Caco-2 (cell line): Measurements from ENCODE around the gene MADCAM1. TPM values are rescaled to one million over a fixed set of nuclear protein-coding genes. Genes with fewer than 3 reads are reported as not detected.
A peak's percentile ranks its signal among the peaks of the same experiment; 100 is the strongest.
"Not testable (repeated sequence)": the region's sequence is repeated elsewhere in the genome, so short reads cannot be mapped to it uniquely, and the experiment has no call there.

Source experiments
- BruUV-seq: library from RNA; stranded (reverse); fragments of 400-500 nt; replicated peaks from 2 replicates; lab custom pipeline; 2021; lab: Mats Ljungman, UMichigan
- CTCF ChIA-PET: fragments of 300-600 bp; sonication (Branson Sonifier 250); formaldehyde crosslinking; loops from one replicate; lab custom pipeline; 2022; ENCODE audit warnings: antibody characterized with exemption; lab: Charles Lee
- POLR2A ChIA-PET: fragments of 300-600 bp; sonication (Branson Sonifier 250); formaldehyde crosslinking; loops from one replicate; lab custom pipeline; 2022; ENCODE audit warnings: antibody characterized with exemption; lab: Charles Lee
- DNase-seq, 2 experiments: peaks; one replicate each; pipeline versions ENCODE4 v3.0.0 to v3.0.0-alpha.2; 2020 to 2022
- H3K27me3 ChIP-seq: replicated peaks from 2 replicates; pipeline ENCODE4 v1.6.0; 2011; ENCODE audit warnings: low read length; ENCODE audit not compliant: control insufficient read depth, insufficient read depth
- H3K36me3 ChIP-seq: 2 replicates; pipeline ENCODE4 v1.5.1; 2011; ENCODE audit warnings: low read length; ENCODE audit not compliant: control insufficient read depth, insufficient read depth
- H3K4me1 ChIP-seq: fragments of 250-450 bp; sonication (Bioruptor Pico); 2 replicates; pipeline ENCODE4 v1.5.1; 2020; ENCODE audit warnings: mild to moderate bottlenecking
- H3K4me3 ChIP-seq: 2 replicates; pipeline ENCODE4 v1.5.1; 2011; ENCODE audit warnings: low read depth, mild to moderate bottlenecking, control low read depth, low read length
- H3K9me3 ChIP-seq: fragments of 250-450 bp; sonication (Bioruptor Pico); 2 replicates; pipeline ENCODE4 v1.5.1; 2020; ENCODE audit warnings: mild to moderate bottlenecking, moderate library complexity
- H3K27ac Mint-ChIP-seq: one replicate; pipeline ENCODE4 v1.8.0; 2022; ENCODE audit warnings: mixed read lengths; ENCODE audit not compliant: unreplicated experiment
- H3K27me3 Mint-ChIP-seq: one replicate; pipeline ENCODE4 v1.8.0; 2022; ENCODE audit warnings: mixed read lengths; ENCODE audit not compliant: insufficient read depth, unreplicated experiment
- H3K36me3 Mint-ChIP-seq: one replicate; pipeline ENCODE4 v1.8.0; 2022; ENCODE audit warnings: mild to moderate bottlenecking, mixed read lengths; ENCODE audit not compliant: insufficient read depth, unreplicated experiment
- H3K4me1 Mint-ChIP-seq: one replicate; pipeline ENCODE4 v1.8.0; 2022; ENCODE audit warnings: low read depth, mixed read lengths; ENCODE audit not compliant: unreplicated experiment
- H3K4me3 Mint-ChIP-seq: one replicate; pipeline ENCODE4 v1.8.0; 2022; ENCODE audit warnings: mild to moderate bottlenecking, moderate library complexity, mixed read lengths; ENCODE audit not compliant: unreplicated experiment
- H3K9me3 Mint-ChIP-seq: one replicate; pipeline ENCODE4 v1.8.0; 2022; ENCODE audit warnings: mixed read lengths; ENCODE audit not compliant: unreplicated experiment
- intact Hi-C: fragments of 100-400 bp; cut with micrococcal nuclease; formaldehyde crosslinking; loops from one replicate; pipeline ENCODE4 v1.10.0; 2022; ENCODE audit not compliant: unreplicated experiment
- total RNA-seq: library from RNA; stranded (reverse); gene quantifications from 2 replicates; pipeline ENCODE4 v1.2.3, GENCODE V29; 2022
- TF ChIP-seq, protein P1 (sequence below), 2 experiments: fragments of 200-600 bp in 1 of 2; IDR thresholded peaks; 1 replicate in 1 of 2; 2 replicates in 1 of 2; pipeline versions ENCODE4 v1.5.1 to v1.8.0; 2011 to 2022; ENCODE audit warnings: antibody characterized with exemption in 1 of 2, control low read depth in 1 of 2, inconsistent platforms in 1 of 2, low read depth in 1 of 2, low read length in 1 of 2, mild to moderate bottlenecking in 1 of 2, moderate library complexity in 1 of 2; ENCODE audit not compliant: insufficient read depth in 1 of 2, severe bottlenecking in 1 of 2, unreplicated experiment in 1 of 2

The MADCAM1 gene
- total RNA-seq, 1 experiment from 2014 or later: 0.73 TPM

DNA sequence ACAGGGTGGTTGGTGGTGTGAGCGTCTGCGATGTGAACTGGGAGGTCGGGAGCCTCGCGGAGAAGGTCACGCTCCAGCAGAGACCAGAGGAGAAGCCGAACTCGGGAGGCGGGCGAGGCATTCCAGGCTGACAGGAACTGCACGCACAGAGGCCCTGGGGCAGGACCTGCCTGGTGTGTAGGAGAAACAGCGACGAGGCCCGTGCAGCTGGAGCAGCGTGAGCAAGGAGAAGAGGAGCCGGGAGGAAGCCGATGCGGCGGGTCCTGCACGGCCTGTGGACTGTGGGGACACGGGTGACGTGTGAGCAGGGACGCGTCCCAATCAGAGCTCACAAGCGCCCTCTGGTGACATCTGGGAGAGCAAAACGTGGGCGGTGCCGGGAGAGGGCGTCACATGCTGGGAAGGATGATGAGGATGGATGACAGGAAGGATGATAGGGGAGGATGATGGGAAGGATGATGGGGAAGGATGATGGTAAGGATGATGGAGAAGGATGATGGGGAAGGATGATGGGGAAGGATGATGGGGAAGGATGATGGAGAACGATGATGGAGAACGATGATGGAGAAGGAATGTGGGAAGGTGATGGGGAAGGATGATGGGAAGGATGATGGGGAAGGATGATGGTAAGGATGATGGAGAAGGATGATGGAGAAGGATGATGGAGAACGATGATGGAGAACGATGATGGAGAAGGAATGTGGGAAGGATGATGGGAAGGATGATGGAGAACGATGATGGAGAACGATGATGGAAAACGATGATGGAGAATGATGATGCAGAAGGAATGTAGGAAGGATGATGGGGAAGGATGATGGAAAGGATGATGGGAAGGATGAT is 16.1 kb upstream of the MADCAM1 start:
- H3K4me3 ChIP-seq: no peak overlapping the region

DNA sequence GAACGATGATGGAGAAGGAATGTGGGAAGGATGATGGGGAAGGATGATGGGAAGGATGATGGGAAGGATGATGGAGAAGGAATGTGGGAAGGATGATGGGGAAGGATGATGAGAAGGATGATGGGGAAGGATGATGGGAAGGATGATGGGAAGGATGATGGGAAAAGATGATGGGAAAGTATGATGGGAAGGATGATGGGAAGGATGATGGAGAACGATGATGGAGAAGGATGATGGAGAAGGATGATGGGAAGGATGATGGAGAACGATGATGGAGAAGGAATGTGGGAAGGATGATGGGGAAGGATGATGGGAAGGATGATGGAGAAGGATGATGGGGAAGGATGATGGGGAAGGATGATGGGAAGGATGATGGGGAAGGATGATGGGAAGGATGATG is 15.2 kb upstream of the MADCAM1 start:
- peak overlapping the region; percentile 20 for H3K27ac Mint-ChIP-seq

More for the DNA sequence above, 16.1 kb upstream of the MADCAM1 start:
- no TSS peak for BruUV-seq
- CTCF ChIA-PET: no interaction called here
- peak in 1 of 2 experiments; percentile 57 for DNase-seq
- intact Hi-C loops: no loop called here
- H3K4me1 ChIP-seq: no peaks in the 10 kb centered on the region
- Mint-ChIP-seq H3K27me3 (no peaks in the 10 kb centered on the region), H3K4me3 (peak overlapping the region; percentile 42), H3K9me3 (peaks cover 22% of the 10 kb centered on the region), H3K4me1 (no peaks in the 10 kb centered on the region), H3K36me3 (peaks cover 10% of the 10 kb centered on the region), H3K27ac (peak overlapping the region; percentile 20)
- H3K27me3 ChIP-seq: no peaks in the 10 kb centered on the region
- TF ChIP-seq, protein P1, sequence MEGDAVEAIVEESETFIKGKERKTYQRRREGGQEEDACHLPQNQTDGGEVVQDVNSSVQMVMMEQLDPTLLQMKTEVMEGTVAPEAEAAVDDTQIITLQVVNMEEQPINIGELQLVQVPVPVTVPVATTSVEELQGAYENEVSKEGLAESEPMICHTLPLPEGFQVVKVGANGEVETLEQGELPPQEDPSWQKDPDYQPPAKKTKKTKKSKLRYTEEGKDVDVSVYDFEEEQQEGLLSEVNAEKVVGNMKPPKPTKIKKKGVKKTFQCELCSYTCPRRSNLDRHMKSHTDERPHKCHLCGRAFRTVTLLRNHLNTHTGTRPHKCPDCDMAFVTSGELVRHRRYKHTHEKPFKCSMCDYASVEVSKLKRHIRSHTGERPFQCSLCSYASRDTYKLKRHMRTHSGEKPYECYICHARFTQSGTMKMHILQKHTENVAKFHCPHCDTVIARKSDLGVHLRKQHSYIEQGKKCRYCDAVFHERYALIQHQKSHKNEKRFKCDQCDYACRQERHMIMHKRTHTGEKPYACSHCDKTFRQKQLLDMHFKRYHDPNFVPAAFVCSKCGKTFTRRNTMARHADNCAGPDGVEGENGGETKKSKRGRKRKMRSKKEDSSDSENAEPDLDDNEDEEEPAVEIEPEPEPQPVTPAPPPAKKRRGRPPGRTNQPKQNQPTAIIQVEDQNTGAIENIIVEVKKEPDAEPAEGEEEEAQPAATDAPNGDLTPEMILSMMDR (IDR thresholded peaks at IDR 0.05; ENCODE audit: insufficient read depth in 1 of 2, low read depth in 1 of 2, low read length in 1 of 2, severe bottlenecking in 1 of 2, unreplicated experiment in 1 of 2): peak; percentile 35 to 36
- no peaks in the 10 kb centered on the region for H3K36me3 ChIP-seq
- POLR2A ChIA-PET: no interaction called here
- no peaks in the 10 kb centered on the region for H3K9me3 ChIP-seq

DNA sequence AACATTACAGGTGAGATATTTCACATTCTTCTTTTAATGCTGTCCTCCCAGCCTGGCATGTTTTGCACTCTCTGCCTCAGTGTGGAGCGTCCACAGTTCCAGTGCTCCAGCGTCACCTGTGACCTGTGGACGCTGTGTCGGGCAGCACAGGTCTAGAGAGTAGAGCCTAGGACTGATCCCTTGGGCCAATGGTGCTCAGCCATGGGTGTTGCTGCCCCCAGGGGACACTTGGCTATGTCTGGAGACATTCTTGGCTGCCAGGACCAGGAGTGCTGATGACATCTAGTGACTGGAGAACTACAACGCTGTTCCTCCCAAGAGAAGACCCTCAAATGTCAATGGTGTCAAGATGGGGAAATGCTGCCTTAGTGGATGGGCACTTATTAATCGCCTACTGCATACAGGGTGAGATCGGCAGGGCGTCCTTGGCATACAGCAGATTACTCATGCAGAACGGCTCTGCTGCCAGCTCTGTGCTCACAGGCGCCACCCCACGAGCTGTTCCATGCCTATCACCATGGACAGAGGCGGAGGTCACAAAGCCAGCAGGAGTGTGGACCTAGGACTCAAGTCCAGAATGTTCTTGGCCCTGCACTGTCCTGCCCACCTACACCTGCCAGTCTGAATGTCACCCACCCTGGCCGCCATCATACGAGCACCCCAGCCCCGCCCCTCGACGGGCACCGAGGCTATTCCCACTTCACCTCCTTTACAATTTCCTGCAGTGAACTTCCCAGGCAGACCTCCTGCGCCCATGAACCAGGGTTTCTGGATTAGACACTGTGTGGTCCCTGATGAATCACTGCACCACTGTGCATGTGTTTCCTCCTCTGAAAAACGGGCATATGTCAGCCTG is 13.9 kb upstream of the MADCAM1 start:
- no peak for DNase-seq
- Histone ChIP-seq H3K4me3 (no peak overlapping the region), H3K36me3 (no peaks in the 10 kb centered on the region), H3K9me3 (no peaks in the 10 kb centered on the region), H3K27me3 (no peaks in the 10 kb centered on the region), H3K4me1 (no peaks in the 10 kb centered on the region)
- POLR2A ChIA-PET: no interaction called here
- Mint-ChIP-seq H3K36me3 (peaks cover 10% of the 10 kb centered on the region), H3K27me3 (no peaks in the 10 kb centered on the region), H3K9me3 (peaks cover 22% of the 10 kb centered on the region), H3K4me1 (no peaks in the 10 kb centered on the region), H3K27ac (no peak overlapping the region), H3K4me3 (no peak overlapping the region)
- CTCF ChIA-PET: no interaction called here
- intact Hi-C loops: no loop called here
- BruUV-seq: no TSS peak
- TF ChIP-seq, protein P1 (IDR thresholded peaks at IDR 0.05; ENCODE audit: insufficient read depth in 1 of 2, low read depth in 1 of 2, low read length in 1 of 2, severe bottlenecking in 1 of 2, unreplicated experiment in 1 of 2): no peak

More for the DNA sequence above, 15.2 kb upstream of the MADCAM1 start:
- DNase-seq, POLR2A ChIA-PET, H3K4me1 ChIP-seq, BruUV-seq, H3K4me3 Mint-ChIP-seq, H3K27me3 Mint-ChIP-seq, intact Hi-C loops, H3K4me1 Mint-ChIP-seq, H3K9me3 ChIP-seq, H3K36me3 ChIP-seq, CTCF ChIA-PET, H3K27me3 ChIP-seq, H3K4me3 ChIP-seq: not testable (repeated sequence)
- H3K9me3 Mint-ChIP-seq: peaks cover 22% of the 10 kb centered on the region
- H3K36me3 Mint-ChIP-seq: peaks cover 10% of the 10 kb centered on the region
